H9 (cell line): ENCODE measurements around the gene PYGL. TPM values are rescaled to one million over a fixed set of nuclear protein-coding genes. Genes with fewer than 3 reads are reported as not detected.
A peak's percentile ranks its signal among the peaks of the same experiment; 100 is the strongest.
"Not testable (repeated sequence)": the region's sequence is repeated elsewhere in the genome, so short reads cannot be mapped to it uniquely, and the experiment has no call there.

ENCODE experiments used
- DNase-seq: peaks from one replicate; pipeline ENCODE4 v3.0.0-alpha.2; 2017
- H2AFZ ChIP-seq: one replicate; pipeline ENCODE4 v1.6.1; 2013; ENCODE audit warnings: mild to moderate bottlenecking, low read length, control low read depth, moderate library complexity
- H2AK5ac ChIP-seq: 2 replicates; pipeline ENCODE4 v1.6.1; 2013; ENCODE audit warnings: low read length, control low read depth, mixed read lengths; ENCODE audit not compliant: insufficient read length
- H2BK120ac ChIP-seq: one replicate; pipeline ENCODE4 v1.6.1; 2013; ENCODE audit warnings: low read depth, mild to moderate bottlenecking, low read length, control low read depth, inconsistent platforms; ENCODE audit not compliant: poor library complexity, severe bottlenecking
- H2BK12ac ChIP-seq: 2 replicates; pipeline ENCODE4 v1.6.1; 2013; ENCODE audit warnings: low read length, control low read depth, mixed read lengths, low read depth; ENCODE audit not compliant: insufficient read length
- H2BK15ac ChIP-seq: 2 replicates; pipeline ENCODE4 v1.6.1; 2013; ENCODE audit warnings: low read depth, low read length, control low read depth
- H2BK20ac ChIP-seq: one replicate; pipeline ENCODE4 v1.6.1; 2013; ENCODE audit warnings: low read depth, mild to moderate bottlenecking, low read length, control low read depth, inconsistent platforms; ENCODE audit not compliant: poor library complexity, severe bottlenecking
- H2BK5ac ChIP-seq: 2 replicates; pipeline ENCODE4 v1.6.1; 2013; ENCODE audit warnings: low read length, control low read depth, mixed read lengths; ENCODE audit not compliant: insufficient read length
- H3K14ac ChIP-seq: 2 replicates; pipeline ENCODE4 v1.6.1; 2013; ENCODE audit warnings: low read length, control low read depth; ENCODE audit not compliant: insufficient read depth
- H3K18ac ChIP-seq: 2 replicates; pipeline ENCODE4 v1.6.1; 2013; ENCODE audit warnings: low read depth, mild to moderate bottlenecking, mixed read lengths, low read length, control low read depth; ENCODE audit not compliant: insufficient read length
- H3K23ac ChIP-seq: 2 replicates; pipeline ENCODE4 v1.6.1; 2013; ENCODE audit warnings: low read length, control low read depth, mixed read lengths, low read depth; ENCODE audit not compliant: insufficient read length
- H3K23me2 ChIP-seq: 2 replicates; pipeline ENCODE4 v1.6.1; 2013; ENCODE audit warnings: low read depth, mild to moderate bottlenecking, mixed read lengths, low read length, control low read depth; ENCODE audit not compliant: insufficient read length, poor library complexity, severe bottlenecking
- H3K27ac ChIP-seq: 2 replicates; pipeline ENCODE4 v1.5.1; 2013; ENCODE audit warnings: low read length, control low read depth, mixed read lengths, low read depth; ENCODE audit not compliant: insufficient read length
- H3K27me3 ChIP-seq: 2 replicates; pipeline ENCODE4 v1.6.1; 2013; ENCODE audit warnings: low read length, control low read depth, inconsistent platforms; ENCODE audit not compliant: insufficient read depth
- H3K4ac ChIP-seq: 2 replicates; pipeline ENCODE4 v1.6.1; 2013; ENCODE audit warnings: low read depth, mild to moderate bottlenecking, control low read depth, inconsistent platforms, low read length, moderate library complexity
- H3K4me1 ChIP-seq: 2 replicates; pipeline ENCODE4 v1.6.1; 2013; ENCODE audit warnings: low read length, control low read depth, inconsistent platforms; ENCODE audit not compliant: insufficient read depth
- H3K4me2 ChIP-seq: 2 replicates; pipeline ENCODE4 v1.6.1; 2013; ENCODE audit warnings: low read length, control low read depth, mixed read lengths; ENCODE audit not compliant: insufficient read length, insufficient read depth
- H3K56ac ChIP-seq: 2 replicates; pipeline ENCODE4 v1.6.1; 2013; ENCODE audit warnings: low read depth, mild to moderate bottlenecking, mixed read lengths, low read length, control low read depth; ENCODE audit not compliant: insufficient read length
- H3K79me1 ChIP-seq: 2 replicates; pipeline ENCODE4 v1.6.1; 2013; ENCODE audit warnings: low read depth, mild to moderate bottlenecking, moderate library complexity, low read length, control low read depth, inconsistent platforms; ENCODE audit not compliant: insufficient read depth, poor library complexity, severe bottlenecking
- H3K79me2 ChIP-seq: 2 replicates; pipeline ENCODE4 v1.6.1; 2013; ENCODE audit warnings: low read length, control low read depth, inconsistent platforms; ENCODE audit not compliant: insufficient read depth
- H3K9ac ChIP-seq: 2 replicates; pipeline ENCODE4 v1.6.1; 2013; ENCODE audit warnings: low read length, control low read depth, mixed read lengths; ENCODE audit not compliant: insufficient read length; ENCODE audit errors: extremely low read depth
- H3K9me3 ChIP-seq: one replicate; pipeline ENCODE4 v1.6.1; 2013; ENCODE audit warnings: low read depth, low read length, inconsistent platforms; ENCODE audit not compliant: control insufficient read depth
- H3T11ph ChIP-seq: one replicate; pipeline ENCODE4 v1.6.1; 2013; ENCODE audit warnings: mild to moderate bottlenecking, low read length, control low read depth, inconsistent platforms
- H4K20me1 ChIP-seq: one replicate; pipeline ENCODE4 v1.6.1; 2013; ENCODE audit not compliant: control insufficient read depth, insufficient read length, insufficient read depth
- H4K5ac ChIP-seq: 2 replicates; pipeline ENCODE4 v1.6.1; 2013; ENCODE audit warnings: low read depth, mild to moderate bottlenecking, mixed read lengths, low read length, control low read depth; ENCODE audit not compliant: insufficient read length
- H4K8ac ChIP-seq: replicated peaks from 2 replicates; pipeline ENCODE4 v1.6.1; 2013; ENCODE audit warnings: low read length, control low read depth, mixed read lengths, low read depth; ENCODE audit not compliant: insufficient read length
- H4K91ac ChIP-seq: 2 replicates; pipeline ENCODE4 v1.6.1; 2013; ENCODE audit warnings: low read depth, mild to moderate bottlenecking, moderate library complexity, mixed read lengths, low read length, control low read depth; ENCODE audit not compliant: insufficient read length
- H3K27ac Mint-ChIP-seq, 3 experiments: 2 replicates in 2 of 3; 3 replicates in 1 of 3; pipeline ENCODE4 v1.8.0; 2020 to 2021; ENCODE audit warnings: mixed read lengths in 3 of 3, mild to moderate bottlenecking in 1 of 3, moderate library complexity in 1 of 3
- H3K27me3 Mint-ChIP-seq: 2 replicates; pipeline ENCODE4 v1.8.0; 2021; ENCODE audit warnings: low read depth, mild to moderate bottlenecking, moderate library complexity, mixed read lengths
- H3K36me3 Mint-ChIP-seq, 3 experiments: 2 replicates in 2 of 3; 3 replicates in 1 of 3; pipeline ENCODE4 v1.8.0; 2020 to 2021; ENCODE audit warnings: low read depth in 3 of 3, mixed read lengths in 3 of 3; ENCODE audit not compliant: insufficient read depth in 1 of 3
- H3K4me1 Mint-ChIP-seq, 2 experiments: 2 replicates each; pipeline ENCODE4 v1.8.0; 2020; ENCODE audit warnings: mixed read lengths in 2 of 2
- H3K4me3 Mint-ChIP-seq, 2 experiments: 2 replicates in 1 of 2; 3 replicates in 1 of 2; pipeline ENCODE4 v1.8.0; 2020 to 2021; ENCODE audit warnings: mild to moderate bottlenecking in 2 of 2, mixed read lengths in 2 of 2, moderate library complexity in 1 of 2
- H3K9me3 Mint-ChIP-seq, 2 experiments: 2 replicates in 1 of 2; 3 replicates in 1 of 2; pipeline ENCODE4 v1.8.0; 2020; ENCODE audit warnings: mild to moderate bottlenecking in 2 of 2, mixed read lengths in 2 of 2, moderate library complexity in 1 of 2
- CTCF ChIP-seq: fragments of 200-600 bp; sonication (generic); conservative IDR thresholded peaks from 3 replicates; pipeline ENCODE4 v1.8.0; 2021; ENCODE audit warnings: antibody characterized with exemption, mild to moderate bottlenecking
- WGBS: extraction: QIAGEN DNeasy Blood & Tissue Kit; methylation state at CpG from one replicate; pipeline ENCODE4 v1.1.7; 2013; ENCODE audit warnings: missing lambda C conversion rate, low lambda C conversion rate, mixed read lengths; ENCODE audit not compliant: insufficient read length; ENCODE audit errors: extremely low coverage; 5-methylcytosine and 5-hydroxymethylcytosine counted together
- total RNA-seq: library from RNA; stranded (reverse); gene quantifications from 2 replicates; pipeline ENCODE4 v1.2.1, GENCODE V29; 2021

The PYGL gene
- total RNA-seq, 1 experiment from 2014 or later, result 53.8 TPM

DNA sequence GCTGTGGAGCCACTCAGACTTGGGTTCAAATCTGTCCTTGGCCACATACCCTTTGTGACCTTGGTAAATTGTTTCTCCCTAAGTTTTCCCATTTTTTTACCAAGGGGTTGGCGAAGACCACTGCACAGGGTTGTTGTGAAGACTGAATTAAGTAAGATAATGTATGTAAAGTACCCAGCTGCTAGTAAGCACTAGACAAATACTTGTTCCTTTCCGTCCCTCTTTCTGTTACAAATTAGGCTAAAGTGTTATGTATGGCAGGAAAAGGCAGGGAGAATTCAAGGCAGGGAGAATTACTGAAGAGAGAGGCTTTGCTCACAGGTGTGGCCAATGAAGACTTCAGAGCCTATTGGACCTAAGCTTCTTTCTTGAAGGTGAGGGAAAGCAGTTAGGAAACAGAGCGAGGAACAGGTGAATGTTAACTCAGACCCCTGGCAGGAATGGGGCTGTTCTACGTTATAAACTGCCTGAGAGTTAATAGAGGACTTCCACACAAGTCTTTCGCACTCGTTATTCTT is 46.6 kb downstream of the PYGL start:
- no peak overlapping the region for H4K5ac ChIP-seq
- peak overlapping the region in 1 of 2 experiments; percentile 55; a peak in 2 of 5 replicates for H3K4me3 Mint-ChIP-seq
- DNase-seq, result no peak

DNA sequence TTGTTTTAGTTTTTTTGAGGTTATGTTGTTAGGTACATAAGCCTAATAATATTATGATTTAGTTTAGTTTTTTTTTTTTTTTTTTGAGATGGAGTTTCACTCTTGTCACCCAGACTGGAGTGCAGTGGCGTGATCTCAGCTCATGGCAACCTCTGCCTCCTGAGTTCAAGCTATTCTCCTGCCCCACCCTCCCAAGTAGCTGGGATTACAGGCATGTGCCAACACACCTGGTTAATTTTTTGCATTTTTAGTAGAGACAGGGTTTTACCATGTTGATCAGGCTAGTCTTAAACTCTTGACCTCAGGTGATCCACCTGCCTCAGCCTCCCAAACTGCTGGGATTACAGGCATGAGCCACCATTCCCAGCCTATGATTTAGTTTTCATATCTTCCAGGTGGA is 47.3 kb downstream of the PYGL start:
- not testable (repeated sequence) for H4K91ac ChIP-seq, H2BK120ac ChIP-seq, H2BK5ac ChIP-seq, H3K79me1 ChIP-seq, H3K9ac ChIP-seq, H2AFZ ChIP-seq, H4K5ac ChIP-seq, H4K8ac ChIP-seq, H3T11ph ChIP-seq, H3K27me3 Mint-ChIP-seq, H3K14ac ChIP-seq, H4K20me1 ChIP-seq, H3K56ac ChIP-seq, H3K23ac ChIP-seq, H3K9me3 ChIP-seq, H2BK12ac ChIP-seq, H3K79me2 ChIP-seq, DNase-seq, H2BK15ac ChIP-seq, H3K27me3 ChIP-seq, H3K4me2 ChIP-seq, H3K23me2 ChIP-seq, H2AK5ac ChIP-seq, H3K4ac ChIP-seq, H3K4me3 Mint-ChIP-seq, H2BK20ac ChIP-seq, H3K18ac ChIP-seq
- peak overlapping the region in 2 of 3 experiments; percentile 45 to 89; a peak in 5 of 7 replicates for H3K27ac Mint-ChIP-seq
- H3K4me1 ChIP-seq, result peaks cover 14% of the 10 kb centered on the region; the same call in 1 of the 2 replicates
- peaks cover 51 to 57% of the 10 kb centered on the region in 2 experiments for H3K4me1 Mint-ChIP-seq
- H3K27ac ChIP-seq, result peak overlapping the region; percentile 90
- peaks cover 7 to 18% (median 13%) of the 10 kb centered on the region in 3 experiments for H3K36me3 Mint-ChIP-seq
- peaks cover 13 to 16% of the 10 kb centered on the region in 2 experiments for H3K9me3 Mint-ChIP-seq
- no CpG with 5 or more reads among the region's 1 CpG for WGBS

More for the DNA sequence above, 46.6 kb downstream of the PYGL start:
- Histone ChIP-seq H3K4ac (no peak overlapping the region), H3K23ac (no peak overlapping the region), H3K4me1 (peaks cover 11% of the 10 kb centered on the region; the same call in 1 of the 2 replicates), H3K79me2 (no peaks in the 10 kb centered on the region), H4K20me1 (no peaks in the 10 kb centered on the region), H3K9me3 (no peaks in the 10 kb centered on the region), H3T11ph (no peak overlapping the region), H2BK120ac (no peak overlapping the region), H3K56ac (no peak overlapping the region), H3K23me2 (no peaks in the 10 kb centered on the region), H2AK5ac (no peak overlapping the region), H3K18ac (no peak overlapping the region), H3K27ac (peak overlapping the region; percentile 90), H3K4me2 (peak overlapping the region; percentile 45), H2BK15ac (no peak overlapping the region), H2BK12ac (no peak overlapping the region), H2AFZ (no peak overlapping the region), H4K8ac (no peak overlapping the region), H3K9ac (no peak overlapping the region), H3K79me1 (no peaks in the 10 kb centered on the region), H3K27me3 (no peaks in the 10 kb centered on the region), H2BK5ac (peak overlapping the region; percentile 68), H3K14ac (no peak overlapping the region), H2BK20ac (no peak overlapping the region), H4K91ac (no peak overlapping the region)
- Mint-ChIP-seq H3K4me1 (peaks cover 48 to 53% of the 10 kb centered on the region in 2 experiments), H3K36me3 (peaks cover 7 to 18% (median 13%) of the 10 kb centered on the region in 3 experiments), H3K27me3 (no peaks in the 10 kb centered on the region; the same call in 1 of the 2 replicates), H3K9me3 (peaks cover 13 to 16% of the 10 kb centered on the region in 2 experiments), H3K27ac (peak overlapping the region; percentile 20 to 89 (median 45); a peak in 6 of 7 replicates)
- TF ChIP-seq CTCF, result no peak
- no CpG with 5 or more reads among the region's 6 CpGs for WGBS
